Ureter (tissue), 1 donor: Measurements from ENCODE around the gene GLRA3. TPM values are rescaled to one million over a fixed set of nuclear protein-coding genes. Genes with fewer than 3 reads are reported as not detected.
"Not testable (repeated sequence)": the region's sequence is repeated elsewhere in the genome, so short reads cannot be mapped to it uniquely, and the experiment has no call there.

Experiments used
- DNase-seq: peaks from one replicate; pipeline ENCODE4 v3.0.0-alpha.2; 2020; ENCODE audit warnings: low spot score
- total RNA-seq: library from RNA; stranded (reverse); gene quantifications from one replicate; pipeline ENCODE4 v1.2.4, GENCODE V29; 2023
- donor health status: DM: yes; HTN: yes; CAD: no.

Gene GLRA3
- total RNA-seq: not detected

DNA sequence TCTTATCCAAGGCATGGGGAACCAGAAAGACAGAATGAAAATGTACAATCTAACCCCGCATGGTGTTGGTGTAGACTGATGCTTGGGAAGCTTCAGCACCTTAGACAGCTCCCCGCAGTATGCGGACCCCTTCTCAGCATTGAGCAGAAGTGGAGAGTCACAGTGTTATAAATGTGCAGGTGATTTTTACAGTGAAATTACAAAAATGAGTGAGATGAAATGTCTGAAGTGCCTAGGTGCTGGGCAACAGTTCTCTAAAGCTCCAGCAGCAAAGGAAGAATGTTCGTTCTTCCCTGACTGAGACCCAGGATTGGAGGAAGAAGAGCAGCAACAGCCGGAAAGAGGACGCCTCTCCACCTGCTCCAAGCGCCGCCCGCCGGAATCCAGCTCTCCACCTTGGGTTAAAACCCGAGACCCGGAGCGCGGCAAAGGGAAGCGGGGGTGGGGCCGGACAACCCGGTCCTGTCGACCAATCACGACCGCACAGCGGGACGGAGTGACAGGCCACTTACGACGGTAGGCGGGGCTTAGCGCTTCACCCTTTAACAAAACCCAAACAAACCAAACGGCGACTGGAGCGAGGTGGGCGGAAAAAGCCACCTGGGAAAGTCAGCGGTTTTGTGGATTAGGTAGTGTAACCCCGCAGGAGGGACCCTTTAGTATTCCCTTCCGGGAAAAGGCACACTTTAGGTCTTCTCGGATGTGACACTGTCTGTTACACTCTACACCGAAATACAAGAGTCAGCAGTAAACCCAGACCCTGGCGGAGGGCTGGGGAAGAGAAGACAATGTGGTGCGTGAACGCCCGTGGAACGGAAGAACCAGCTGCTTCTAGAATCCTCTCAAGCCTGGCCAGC lies at the start of gene GLRA3:
Gene GLRA3 (minus strand): TSS at position 403 of the 857 bp plus-strand sequence. CDS start 436 bp downstream, outside the sequence.
- no peak for DNase-seq

DNA sequence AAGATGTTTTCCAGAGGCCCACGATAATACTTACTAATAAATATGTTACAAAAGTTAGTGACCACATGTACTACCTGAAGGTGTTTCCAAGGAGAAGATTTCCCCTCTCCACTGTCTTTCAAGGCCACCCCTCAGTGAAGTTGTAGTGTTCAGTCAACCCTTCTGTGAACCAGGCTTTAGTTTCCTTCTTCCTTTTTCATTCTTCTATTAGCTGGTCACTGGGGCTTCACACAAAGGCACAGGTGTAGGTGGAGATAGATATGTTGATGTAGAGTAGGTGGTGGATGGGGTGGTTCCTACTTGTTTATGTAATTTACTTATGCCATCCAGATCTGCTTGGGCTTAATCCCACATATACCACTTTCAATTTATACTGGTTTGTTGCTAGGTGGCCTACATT lies 45.9 kb upstream of the GLRA3 start:
- no peak for DNase-seq

DNA sequence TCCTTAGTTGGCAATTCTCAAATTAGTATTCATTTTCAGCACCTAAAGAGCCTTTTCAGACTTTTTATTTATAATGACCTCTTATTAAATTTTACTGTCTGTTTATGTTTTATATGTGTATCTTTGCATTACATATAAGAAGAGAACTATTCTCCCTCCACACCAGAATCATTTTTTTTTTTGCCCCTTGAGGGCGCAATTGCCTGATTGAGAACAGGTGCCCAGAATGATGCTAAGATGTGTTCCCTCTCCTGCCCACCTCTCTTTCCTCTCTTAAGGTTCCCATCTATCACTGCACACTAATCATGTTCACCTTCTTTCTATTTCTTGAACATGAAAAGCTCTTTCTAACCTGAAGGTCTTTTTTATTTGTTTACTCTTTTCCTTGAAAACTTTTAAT lies 44.9 kb upstream of the GLRA3 start:
- DNase-seq: no peak

DNA sequence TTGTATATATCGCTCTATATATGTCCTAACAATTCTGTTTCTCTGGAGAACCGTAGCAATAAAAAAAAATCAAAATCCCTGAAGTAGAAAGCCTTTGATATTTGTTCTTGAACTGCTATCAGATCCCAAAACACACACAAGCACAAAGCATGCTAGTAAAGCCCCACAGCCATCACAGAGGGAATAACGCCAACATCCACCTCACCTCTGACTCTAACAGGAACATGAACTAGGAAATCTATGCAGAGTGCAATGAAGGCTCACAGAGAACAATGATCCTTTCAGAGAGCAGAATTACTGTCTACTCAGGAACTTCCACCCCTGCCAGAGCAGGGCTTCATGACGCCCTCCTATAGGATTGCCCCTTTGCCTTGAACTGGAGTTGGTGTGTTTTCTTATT lies 44.1 kb upstream of the GLRA3 start:
- DNase-seq: not testable (repeated sequence)

DNA sequence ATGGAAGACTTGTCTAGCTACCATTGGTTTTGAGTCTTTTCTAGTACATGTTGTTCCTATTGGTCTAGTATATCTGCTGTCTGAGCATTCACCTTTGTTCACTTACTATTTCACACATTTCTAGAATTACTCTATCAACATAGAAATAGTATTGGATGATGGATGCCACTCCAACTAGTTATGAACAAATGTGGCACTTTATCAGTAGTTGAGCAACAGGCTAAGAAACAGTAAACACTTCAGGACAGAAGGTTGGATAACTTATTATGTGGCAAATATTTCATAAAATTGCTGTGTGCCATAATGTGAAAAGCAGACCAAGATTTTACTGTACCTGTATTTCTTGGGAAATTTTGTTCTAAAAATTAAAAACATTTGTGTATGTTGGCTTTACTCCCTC lies 42.4 kb upstream of the GLRA3 start:
- DNase-seq: no peak

DNA sequence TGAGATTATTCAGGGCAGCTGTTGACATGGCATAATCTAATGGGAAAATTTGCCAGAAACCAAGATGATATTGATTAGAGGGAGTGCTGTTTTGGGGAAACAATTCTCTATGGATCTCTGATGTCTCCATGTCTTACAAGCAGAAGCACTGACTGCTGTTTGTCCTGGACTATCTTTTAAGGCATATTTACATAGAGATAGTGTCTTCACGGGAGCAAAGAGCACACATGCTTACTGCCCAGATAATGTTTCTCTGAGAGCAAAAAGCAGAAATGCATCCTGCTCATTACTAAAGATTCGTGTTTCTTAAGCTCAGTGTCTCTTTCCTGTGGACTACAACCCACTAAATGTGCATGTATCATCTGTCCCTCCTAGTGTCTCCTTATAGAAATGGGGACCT lies 41.3 kb upstream of the GLRA3 start:
- no peak for DNase-seq

DNA sequence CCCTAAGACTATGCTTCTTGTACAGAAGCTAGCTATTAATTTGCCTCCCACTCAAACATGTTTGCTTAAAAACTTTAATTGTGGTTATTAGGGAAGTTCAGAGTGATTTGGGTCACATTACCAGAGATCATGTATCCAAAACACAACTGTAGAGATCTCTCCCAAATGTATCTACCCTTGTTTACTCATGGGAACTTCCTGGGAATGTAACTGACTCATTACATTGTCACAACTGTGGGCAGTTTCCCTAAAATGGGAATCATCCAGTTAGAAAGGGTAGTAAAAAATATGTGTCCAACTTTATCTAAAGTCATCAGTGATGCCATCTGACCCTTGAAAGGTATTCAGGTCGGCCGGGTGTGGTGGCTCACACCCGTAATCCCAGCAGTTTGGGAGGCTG lies 40.3 kb upstream of the GLRA3 start:
- no peak for DNase-seq

DNA sequence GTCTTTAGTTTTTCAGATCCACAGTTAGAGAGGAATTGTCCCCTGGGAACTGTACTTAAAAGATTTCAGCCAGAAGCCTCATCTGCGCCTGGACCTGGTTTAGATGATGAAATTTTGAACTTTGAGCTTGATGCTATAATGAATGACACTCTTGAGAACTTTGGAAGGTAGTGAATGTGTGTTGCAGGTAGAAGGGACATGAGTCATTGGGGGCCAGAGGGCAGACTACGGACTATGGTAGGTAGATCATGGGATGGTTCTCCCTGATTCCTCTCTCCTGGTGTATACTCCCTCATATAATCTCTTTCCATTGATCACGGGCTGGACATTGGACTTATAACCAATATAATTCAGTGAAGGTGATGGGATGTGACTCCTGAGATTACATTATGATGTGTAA lies 38.9 kb upstream of the GLRA3 start:
- DNase-seq: no peak

DNA sequence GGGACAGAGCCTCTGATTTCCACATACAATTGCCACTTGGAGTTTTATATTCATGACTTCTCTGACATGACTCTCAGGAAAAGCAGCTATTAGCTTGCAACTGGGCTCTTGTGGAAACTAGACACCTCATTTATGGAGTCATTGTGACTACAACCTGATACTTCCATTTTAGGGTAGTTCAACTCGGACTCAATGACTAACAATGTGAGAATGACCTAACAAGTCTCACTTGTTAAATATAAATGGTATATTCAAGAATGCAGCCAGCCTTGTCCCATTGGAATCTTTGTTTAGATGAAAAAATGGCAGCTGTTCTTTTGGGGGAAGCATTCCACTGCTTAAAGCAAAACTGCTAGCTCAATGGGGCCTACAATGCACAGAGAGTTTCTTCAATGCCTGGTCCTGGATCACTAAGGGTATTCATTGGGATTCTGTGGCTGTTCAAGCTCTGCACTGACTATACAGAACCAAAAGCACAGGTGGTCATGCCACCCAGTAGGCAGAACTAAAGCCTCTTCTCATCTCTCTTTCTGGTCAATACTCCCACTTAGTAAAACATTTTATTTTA lies 36.5 kb upstream of the GLRA3 start:
- no peak for DNase-seq

DNA sequence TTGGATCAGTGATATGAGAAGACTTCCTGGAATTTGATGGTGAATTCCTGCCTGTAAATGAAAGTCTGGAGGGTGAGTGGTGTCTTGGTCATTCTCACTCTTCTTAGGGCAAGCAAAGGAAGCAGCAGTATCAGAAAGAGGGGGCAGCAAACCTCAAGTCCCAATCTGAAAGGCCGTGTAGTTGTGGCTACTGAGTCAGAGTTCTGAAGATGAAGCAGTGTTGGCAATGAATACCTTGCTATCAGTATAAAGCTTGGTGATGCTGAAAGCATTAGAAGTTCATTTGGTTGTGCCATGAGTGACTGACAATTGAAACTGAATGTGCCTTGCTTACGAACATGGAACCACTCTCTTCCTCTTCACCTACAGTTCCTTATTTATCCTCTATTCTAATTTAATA lies 35.0 kb upstream of the GLRA3 start:
- no peak for DNase-seq

DNA sequence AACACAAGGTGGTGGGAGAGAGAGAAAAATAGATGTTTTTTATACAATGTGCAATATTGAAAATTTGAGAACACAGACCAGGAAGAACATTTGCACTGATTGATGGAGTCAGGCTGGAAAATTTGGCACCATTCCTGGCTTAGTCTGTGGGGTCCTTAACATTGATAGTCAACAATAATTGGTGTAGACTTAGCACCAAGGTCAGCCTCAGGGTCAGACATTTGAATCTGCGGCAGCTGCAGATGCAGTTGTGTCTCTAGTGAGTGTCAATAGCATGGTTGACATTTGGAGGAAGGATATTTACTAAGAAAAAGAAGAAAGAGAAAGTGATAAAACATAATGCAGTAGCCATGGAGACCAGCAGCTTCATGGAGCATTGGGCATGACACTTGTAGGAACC lies 31.5 kb upstream of the GLRA3 start:
- DNase-seq: no peak

DNA sequence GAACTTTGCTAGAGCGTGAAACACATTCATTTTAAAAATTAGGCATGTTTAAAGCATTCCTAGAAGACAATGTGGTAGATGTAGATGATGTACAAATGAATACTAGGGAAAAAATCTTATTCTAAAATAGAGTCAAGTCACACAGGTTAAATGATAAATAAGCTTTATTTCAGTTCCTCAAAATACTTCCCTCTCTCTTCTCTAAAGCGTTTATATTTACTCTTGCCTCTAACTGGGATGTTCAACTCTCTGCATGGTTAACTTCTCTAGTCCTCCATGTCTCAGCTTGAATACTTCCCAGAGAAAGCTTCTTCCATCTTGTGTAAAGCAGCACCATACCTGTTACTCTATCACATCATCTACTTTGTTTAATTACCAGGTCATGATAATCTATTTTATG lies 30.9 kb upstream of the GLRA3 start:
- no peak for DNase-seq

DNA sequence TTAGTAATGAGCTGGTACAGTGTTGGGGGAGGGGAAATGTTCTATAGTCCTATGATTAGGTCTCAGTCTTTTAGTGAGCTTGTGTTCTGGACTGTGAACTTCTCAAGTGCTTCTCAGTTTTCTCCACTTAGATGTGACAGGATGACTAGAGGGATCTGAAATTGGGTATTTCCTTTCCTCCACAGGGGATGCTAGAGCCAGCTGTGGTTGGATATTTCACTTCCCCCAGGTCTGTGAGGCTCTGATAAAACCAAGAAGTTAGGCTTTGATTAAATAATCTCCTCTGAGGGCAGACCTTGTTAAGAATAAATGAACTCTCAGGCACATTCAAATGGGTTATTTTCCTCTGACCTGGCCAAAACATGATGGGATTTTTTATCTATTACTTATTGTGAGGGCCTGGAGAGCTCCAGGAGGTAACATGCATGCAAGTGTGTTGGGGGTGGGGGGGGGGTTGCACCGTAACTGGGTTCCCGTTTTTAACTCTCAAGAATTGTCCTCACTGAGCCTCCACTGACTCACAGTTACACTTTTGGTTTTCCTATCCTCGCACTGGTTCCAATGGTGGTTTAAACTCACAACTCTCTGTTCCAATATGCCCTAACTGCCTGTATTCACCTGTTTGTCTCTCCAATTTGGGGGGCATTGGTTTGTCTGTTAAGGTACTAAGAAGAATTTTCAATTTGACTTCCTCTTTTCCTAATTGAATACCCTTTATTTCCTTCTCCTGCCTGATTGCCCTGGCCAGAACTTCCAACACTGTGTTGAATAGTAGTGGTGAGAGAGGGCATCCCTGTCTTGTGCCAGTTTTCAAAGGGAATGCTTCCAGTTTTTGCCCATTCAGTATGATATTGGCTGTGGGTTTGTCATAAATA lies 28.1 kb upstream of the GLRA3 start:
- no peak for DNase-seq

DNA sequence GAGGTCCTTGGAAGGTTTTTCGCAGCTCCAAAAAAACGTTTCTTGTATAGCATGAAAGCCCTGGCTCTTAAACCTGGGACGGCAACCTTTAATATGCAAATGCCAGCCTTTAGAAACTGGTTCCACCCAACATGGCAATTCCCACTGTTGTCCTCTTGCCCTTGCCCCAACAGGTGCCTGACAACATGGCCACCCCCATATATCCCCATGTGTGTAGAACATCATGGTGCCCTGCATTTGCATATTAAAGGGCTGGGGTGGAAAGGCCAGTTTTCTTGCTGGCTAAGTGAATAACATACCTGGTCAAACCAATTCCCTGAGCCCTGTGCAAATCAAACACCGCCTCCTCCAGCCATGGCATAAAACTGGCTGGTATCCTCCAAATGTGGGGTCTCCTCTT lies 26.0 kb upstream of the GLRA3 start:
- no peak for DNase-seq

DNA sequence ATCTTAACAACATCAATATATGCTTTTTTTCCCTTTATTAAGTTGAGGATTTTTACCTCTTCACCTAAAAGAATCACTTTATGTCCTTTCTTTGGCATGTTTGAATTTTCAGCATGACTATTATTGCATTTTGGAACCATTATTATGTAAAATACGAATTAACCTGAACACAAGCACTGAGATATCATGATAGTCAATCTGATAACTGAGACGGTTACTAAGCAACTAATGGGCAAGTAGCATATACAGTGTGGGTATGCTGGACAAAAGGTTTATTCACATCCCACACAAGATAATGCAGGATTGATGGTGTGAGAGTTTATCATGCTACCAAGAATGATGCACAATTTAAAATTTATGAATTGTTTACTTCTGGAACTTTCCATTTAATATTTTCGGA lies 24.6 kb upstream of the GLRA3 start:
- DNase-seq: no peak

DNA sequence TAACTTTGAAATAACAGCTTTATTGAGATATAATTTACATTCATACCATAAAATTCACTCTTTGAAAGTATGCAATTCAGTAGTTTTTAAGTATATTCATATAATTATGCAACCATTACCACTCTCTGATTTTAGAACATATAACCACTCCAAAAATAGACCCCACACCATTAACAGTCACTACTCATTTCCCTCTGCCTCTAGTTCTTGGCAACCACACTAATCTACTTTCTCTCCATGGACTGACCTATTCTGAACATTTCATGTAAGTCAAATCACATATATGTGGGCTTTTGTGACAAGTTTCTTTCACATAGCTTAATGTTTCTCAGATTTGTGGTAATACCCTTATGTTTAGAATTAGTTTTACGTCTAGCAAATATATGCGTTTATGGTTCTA lies 19.5 kb upstream of the GLRA3 start:
- no peak for DNase-seq

DNA sequence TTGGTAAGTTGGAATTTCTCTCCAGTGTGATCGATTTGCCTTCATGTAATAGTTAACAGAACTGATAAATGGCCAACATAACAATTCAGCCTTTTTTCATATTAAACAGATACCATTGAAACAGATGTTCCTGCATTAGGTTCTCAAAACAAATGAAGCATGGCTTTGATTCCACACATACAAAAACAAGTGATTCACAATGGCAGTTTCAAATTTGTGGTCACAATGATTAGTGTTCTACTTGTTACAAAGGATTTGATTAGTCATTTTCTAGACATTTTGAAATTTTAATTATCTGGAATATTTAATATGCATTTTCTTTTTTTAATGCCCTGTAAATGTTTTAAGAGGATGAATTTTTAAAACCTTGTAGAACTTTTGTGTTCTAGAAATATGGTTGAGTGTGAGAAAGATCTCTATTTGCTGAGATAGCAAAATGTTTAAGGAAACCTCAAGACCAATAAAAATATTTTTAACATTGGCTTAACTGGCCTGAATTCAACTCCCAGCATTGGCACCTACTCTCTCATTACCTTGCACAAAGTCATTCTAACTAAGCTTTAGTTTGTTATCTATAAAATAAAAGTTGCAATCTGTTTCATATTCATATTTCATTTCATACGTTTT lies 18.9 kb upstream of the GLRA3 start:
- DNase-seq: no peak

DNA sequence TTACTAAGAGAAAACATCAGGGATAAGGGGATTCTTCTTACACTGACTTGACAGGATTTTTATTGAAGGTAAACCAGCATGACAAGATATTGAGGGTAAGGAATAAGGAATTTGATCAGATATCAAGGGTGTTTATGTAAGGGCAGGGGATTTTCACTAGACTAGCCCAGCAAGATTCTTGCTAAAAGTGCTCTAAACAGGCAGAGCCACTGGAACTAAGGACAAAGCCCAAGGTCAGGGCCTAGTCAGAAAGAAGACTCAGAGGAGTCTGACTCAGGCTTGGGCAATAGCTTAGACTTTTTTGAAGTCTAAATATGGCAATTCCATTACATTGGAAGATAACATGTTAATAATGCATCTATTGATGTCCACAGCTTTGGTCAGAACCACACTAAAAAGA lies 6.5 kb upstream of the GLRA3 start:
- no peak for DNase-seq

DNA sequence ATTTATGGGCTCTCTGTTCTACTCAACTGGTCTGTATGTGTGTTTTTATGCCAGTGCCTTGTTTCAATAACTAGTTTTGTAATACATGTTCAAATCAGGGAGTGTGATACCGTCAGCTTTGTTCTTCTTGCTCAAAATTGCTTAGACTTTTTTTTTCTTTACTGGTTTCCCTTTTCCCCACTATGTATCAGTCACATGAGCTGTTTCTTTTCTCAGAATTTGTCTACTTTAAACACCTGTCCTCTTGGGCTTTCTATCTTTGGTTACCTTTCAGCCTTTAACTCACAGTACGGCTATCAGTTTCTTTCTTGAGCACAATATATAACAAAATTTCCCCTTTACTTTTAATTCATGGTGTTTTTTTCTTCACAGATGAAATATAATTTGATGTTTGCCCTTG lies 5.4 kb upstream of the GLRA3 start:
- DNase-seq: no peak

DNA sequence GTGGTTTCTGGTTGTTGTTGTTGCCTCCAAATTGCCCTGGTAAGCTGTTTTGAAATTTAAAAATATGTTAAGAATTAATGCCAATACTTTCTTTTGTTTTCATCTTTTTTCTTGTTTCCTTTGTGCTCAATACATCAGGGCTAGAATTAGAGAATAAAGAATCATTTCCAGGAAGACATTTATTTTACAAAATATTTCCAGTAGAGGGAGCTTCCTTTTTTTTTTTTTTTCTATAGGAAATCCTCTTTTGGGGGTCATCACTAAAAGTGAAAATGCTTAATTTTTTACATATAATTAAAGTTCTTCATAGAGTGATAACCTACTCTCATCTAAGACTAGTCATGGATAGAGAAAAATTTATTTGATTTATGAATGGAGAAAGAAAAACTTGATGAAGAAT lies 2.4 kb downstream of the GLRA3 start:
- DNase-seq: no peak

DNA sequence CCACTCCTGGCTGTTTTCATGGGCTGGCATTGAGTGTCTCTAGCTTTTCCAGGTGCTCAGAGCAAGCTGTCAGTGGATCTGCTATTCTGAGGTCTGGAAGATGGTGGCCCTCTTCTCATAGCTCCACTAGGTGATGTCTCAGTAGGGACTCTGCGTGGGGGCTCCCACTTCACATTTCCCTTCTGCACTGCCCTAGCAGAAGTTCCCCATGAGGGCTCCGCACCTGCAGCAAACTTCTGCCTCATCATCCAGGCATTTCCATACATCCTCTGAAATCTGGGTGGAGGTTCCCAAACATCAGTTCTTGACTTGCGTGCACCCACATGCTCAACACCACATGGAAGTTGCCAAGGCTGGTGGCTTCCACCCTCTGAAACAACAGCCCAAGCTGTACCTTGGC lies 13.8 kb downstream of the GLRA3 start:
- no peak for DNase-seq

DNA sequence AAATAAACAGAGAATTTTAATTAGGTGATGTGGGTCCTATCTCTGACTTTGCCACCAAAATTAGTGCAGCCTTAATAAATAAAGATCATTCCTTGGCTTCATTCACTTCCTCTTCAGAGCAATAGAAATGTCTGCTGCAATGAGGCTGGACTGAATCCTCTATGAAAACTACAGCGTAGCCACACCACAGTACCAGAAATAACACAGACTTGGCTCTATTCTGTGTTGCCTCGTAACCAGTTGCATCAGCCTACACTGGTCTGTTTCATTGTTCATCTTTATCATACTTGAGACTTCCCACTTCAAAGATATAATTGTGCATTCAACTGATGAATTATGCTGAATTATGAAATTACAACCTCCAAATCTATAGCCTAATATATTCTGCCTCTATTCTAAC lies 15.8 kb downstream of the GLRA3 start:
- no peak for DNase-seq
